ENCODE results near the gene ASIC3.

Gene ASIC3

GRCh38 chr7:151014950-151015349 lies 33.4 kb upstream of the ASIC3 start:
- peaks cover 26% of the 10 kb centered on the region for H3K4me1 ChIP-seq (ENCODE audit: control insufficient read depth, insufficient read depth, low read length)
- H3K4me3 ChIP-seq (ENCODE audit: low read length) = no peak overlapping the region
- no peaks in the 10 kb centered on the region for H3K36me3 ChIP-seq (ENCODE audit: control insufficient read depth, insufficient read depth, low read length, severe bottlenecking)
- H3K9me3 ChIP-seq (ENCODE audit: control insufficient read depth, low read length) = no peaks in the 10 kb centered on the region
- no peak for DNase-seq (ENCODE audit: low read depth)
- H3K27me3 ChIP-seq (replicated peaks; ENCODE audit: control insufficient read depth, insufficient read depth, low read length) = peaks cover 21% of the 10 kb centered on the region
- no peak overlapping the region for H3K9ac ChIP-seq (ENCODE audit: low read length)

DNA sequence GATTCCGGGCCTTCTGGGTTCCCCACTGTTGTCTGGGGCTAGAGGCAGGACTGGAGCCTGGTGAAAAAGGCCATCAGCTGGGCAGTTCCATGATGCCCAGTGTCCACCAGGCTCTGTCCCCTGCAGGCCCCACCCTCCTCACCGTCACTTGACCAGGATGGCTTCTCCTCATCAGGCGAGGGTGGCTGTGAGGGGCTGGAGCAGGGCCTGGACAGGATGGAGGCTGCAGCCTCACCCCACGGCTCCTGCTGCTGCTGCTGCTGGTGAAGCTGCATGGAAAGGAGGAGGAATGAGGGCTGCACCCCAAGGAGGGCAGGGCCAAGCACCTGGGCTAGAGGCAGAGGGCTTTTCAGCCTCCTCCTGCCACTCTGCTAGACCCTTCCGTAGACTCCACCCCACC lies 32.4 kb upstream of the ASIC3 start:
- H3K4me1 ChIP-seq (ENCODE audit: control insufficient read depth, insufficient read depth, low read length) = peaks cover 25% of the 10 kb centered on the region
- H3K27me3 ChIP-seq (replicated peaks; ENCODE audit: control insufficient read depth, insufficient read depth, low read length) = peaks cover 21% of the 10 kb centered on the region
- no peaks in the 10 kb centered on the region for H3K36me3 ChIP-seq (ENCODE audit: control insufficient read depth, insufficient read depth, low read length, severe bottlenecking)
- DNase-seq (ENCODE audit: low read depth) = no peak
- no peak overlapping the region for H3K9ac ChIP-seq (ENCODE audit: low read length)
- H3K9me3 ChIP-seq (ENCODE audit: control insufficient read depth, low read length) = no peaks in the 10 kb centered on the region
- no peak overlapping the region for H3K4me3 ChIP-seq (ENCODE audit: low read length)

- Histone ChIP-seq H3K4me3 (ENCODE audit: low read length) (no peak overlapping the region), H3K4me1 (ENCODE audit: control insufficient read depth, insufficient read depth, low read length) (peaks cover 25% of the 10 kb centered on the region), H3K9ac (ENCODE audit: low read length) (no peak overlapping the region), H3K27me3 (replicated peaks; ENCODE audit: control insufficient read depth, insufficient read depth, low read length) (peaks cover 21% of the 10 kb centered on the region), H3K36me3 (ENCODE audit: control insufficient read depth, insufficient read depth, low read length, severe bottlenecking) (no peaks in the 10 kb centered on the region), H3K9me3 (ENCODE audit: control insufficient read depth, low read length) (no peaks in the 10 kb centered on the region)
- DNase-seq (ENCODE audit: low read depth) = no peak
Measured at GRCh38 chr7:151016505-151016904, 31.8 kb upstream of the ASIC3 start.

- H3K9me3 ChIP-seq (ENCODE audit: control insufficient read depth, low read length) = no peaks in the 10 kb centered on the region
- H3K36me3 ChIP-seq (ENCODE audit: control insufficient read depth, insufficient read depth, low read length, severe bottlenecking) = no peaks in the 10 kb centered on the region
- H3K27me3 ChIP-seq (replicated peaks; ENCODE audit: control insufficient read depth, insufficient read depth, low read length) = peaks cover 21% of the 10 kb centered on the region
- no peak overlapping the region for H3K4me3 ChIP-seq (ENCODE audit: low read length)
- no peak overlapping the region for H3K9ac ChIP-seq (ENCODE audit: low read length)
- no peak for DNase-seq (ENCODE audit: low read depth)
- peaks cover 25% of the 10 kb centered on the region for H3K4me1 ChIP-seq (ENCODE audit: control insufficient read depth, insufficient read depth, low read length)
Measured at GRCh38 chr7:151016942-151017341, 31.4 kb upstream of the ASIC3 start.

- H3K36me3 ChIP-seq (ENCODE audit: control insufficient read depth, insufficient read depth, low read length, severe bottlenecking) = no peaks in the 10 kb centered on the region
- no peaks in the 10 kb centered on the region for H3K9me3 ChIP-seq (ENCODE audit: control insufficient read depth, low read length)
- peaks cover 18% of the 10 kb centered on the region for H3K27me3 ChIP-seq (replicated peaks; ENCODE audit: control insufficient read depth, insufficient read depth, low read length)
- no peak overlapping the region for H3K4me3 ChIP-seq (ENCODE audit: low read length)
- H3K4me1 ChIP-seq (ENCODE audit: control insufficient read depth, insufficient read depth, low read length) = peaks cover 22% of the 10 kb centered on the region
- no peak for DNase-seq (ENCODE audit: low read depth)
- no peak overlapping the region for H3K9ac ChIP-seq (ENCODE audit: low read length)
Measured at GRCh38 chr7:151017370-151017952, 30.9 kb upstream of the ASIC3 start.

- H3K9ac ChIP-seq (ENCODE audit: low read length) = no peak overlapping the region
- peak overlapping the region; percentile 61 for H3K4me3 ChIP-seq (ENCODE audit: low read length)
- H3K9me3 ChIP-seq (ENCODE audit: control insufficient read depth, low read length) = no peaks in the 10 kb centered on the region
- DNase-seq (ENCODE audit: low read depth) = peak; percentile 79
- peaks cover 16% of the 10 kb centered on the region for H3K27me3 ChIP-seq (replicated peaks; ENCODE audit: control insufficient read depth, insufficient read depth, low read length)
- peaks cover 17% of the 10 kb centered on the region for H3K4me1 ChIP-seq (ENCODE audit: control insufficient read depth, insufficient read depth, low read length)
- H3K36me3 ChIP-seq (ENCODE audit: control insufficient read depth, insufficient read depth, low read length, severe bottlenecking) = no peaks in the 10 kb centered on the region
Measured at GRCh38 chr7:151017953-151018420, 30.3 kb upstream of the ASIC3 start.

DNA sequence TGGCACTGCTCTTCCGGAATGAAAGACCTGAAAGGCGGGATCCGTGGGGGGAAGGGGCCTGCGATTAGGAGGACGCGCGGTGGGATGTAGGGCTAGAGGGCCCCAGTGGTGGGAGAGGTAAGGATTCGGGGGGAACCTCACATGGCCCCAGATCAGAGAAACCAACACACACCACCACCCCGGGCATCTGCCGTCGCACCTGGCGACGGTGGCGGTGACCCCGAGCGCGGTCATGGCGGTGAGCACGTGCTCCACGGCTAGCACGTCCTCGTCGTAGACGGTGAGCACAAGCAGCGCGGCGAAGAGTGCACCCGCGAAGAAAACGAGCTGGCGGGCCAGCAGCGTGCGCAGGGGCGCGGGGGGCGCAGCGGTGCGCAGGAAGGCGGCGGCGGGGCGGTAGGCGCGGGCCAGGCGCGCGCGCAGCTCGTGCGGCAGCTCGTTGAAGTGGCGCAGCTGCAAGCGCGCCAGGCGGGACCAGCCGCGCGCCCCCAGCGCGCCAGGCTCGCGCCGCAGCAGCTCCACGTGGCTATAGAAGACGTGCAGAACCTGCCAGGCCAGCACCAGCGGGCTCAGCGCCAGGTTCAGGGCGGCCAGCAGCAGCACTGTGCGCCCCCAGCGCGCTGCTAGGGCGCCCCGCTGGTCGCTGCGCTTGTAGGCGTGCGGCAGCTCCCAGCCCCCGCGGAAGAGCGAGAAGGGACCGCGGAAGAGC lies 29.8 kb upstream of the ASIC3 start:
- peaks cover 17% of the 10 kb centered on the region for H3K4me1 ChIP-seq (ENCODE audit: control insufficient read depth, insufficient read depth, low read length)
- H3K36me3 ChIP-seq (ENCODE audit: control insufficient read depth, insufficient read depth, low read length, severe bottlenecking) = no peaks in the 10 kb centered on the region
- H3K9ac ChIP-seq (ENCODE audit: low read length) = no peak overlapping the region
- H3K27me3 ChIP-seq (replicated peaks; ENCODE audit: control insufficient read depth, insufficient read depth, low read length) = peaks cover 21% of the 10 kb centered on the region
- peak; percentile 36 for DNase-seq (ENCODE audit: low read depth)
- H3K4me3 ChIP-seq (ENCODE audit: low read length) = peak overlapping the region; percentile 61
- no peaks in the 10 kb centered on the region for H3K9me3 ChIP-seq (ENCODE audit: control insufficient read depth, low read length)

- H3K27me3 ChIP-seq (replicated peaks; ENCODE audit: control insufficient read depth, insufficient read depth, low read length) = peaks cover 23% of the 10 kb centered on the region
- no peaks in the 10 kb centered on the region for H3K9me3 ChIP-seq (ENCODE audit: control insufficient read depth, low read length)
- no peak overlapping the region for H3K9ac ChIP-seq (ENCODE audit: low read length)
- no peak for DNase-seq (ENCODE audit: low read depth)
- H3K4me1 ChIP-seq (ENCODE audit: control insufficient read depth, insufficient read depth, low read length) = peaks cover 12% of the 10 kb centered on the region
- no peaks in the 10 kb centered on the region for H3K36me3 ChIP-seq (ENCODE audit: control insufficient read depth, insufficient read depth, low read length, severe bottlenecking)
- peak overlapping the region; percentile 61 for H3K4me3 ChIP-seq (ENCODE audit: low read length)
Measured at GRCh38 chr7:151019130-151019447, 29.2 kb upstream of the ASIC3 start.

DNA sequence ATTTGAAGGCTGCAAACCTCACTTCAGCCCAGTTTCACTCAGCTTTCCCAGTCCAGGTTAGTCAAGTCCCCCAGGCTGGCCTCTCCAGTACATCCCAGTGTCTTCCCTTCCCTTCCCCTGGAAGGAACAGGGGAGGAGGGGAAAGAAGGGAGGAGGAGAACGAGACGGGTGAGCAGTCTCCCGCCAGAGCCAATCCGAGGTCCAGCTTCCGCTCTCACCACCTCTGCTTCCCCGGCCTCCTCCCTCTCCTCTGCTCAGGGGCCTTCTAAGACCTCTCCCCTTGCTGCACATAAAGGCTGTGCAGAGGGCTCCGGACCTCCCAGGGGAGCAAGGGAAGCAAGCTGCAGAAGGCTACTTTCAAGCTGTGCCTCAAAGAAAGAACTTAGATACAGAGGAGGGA lies 28.1 kb upstream of the ASIC3 start:
- Histone ChIP-seq H3K4me1 (ENCODE audit: control insufficient read depth, insufficient read depth, low read length) (peaks cover 10% of the 10 kb centered on the region), H3K4me3 (ENCODE audit: low read length) (no peak overlapping the region), H3K27me3 (replicated peaks; ENCODE audit: control insufficient read depth, insufficient read depth, low read length) (peaks cover 26% of the 10 kb centered on the region), H3K9ac (ENCODE audit: low read length) (no peak overlapping the region), H3K36me3 (ENCODE audit: control insufficient read depth, insufficient read depth, low read length, severe bottlenecking) (no peaks in the 10 kb centered on the region), H3K9me3 (ENCODE audit: control insufficient read depth, low read length) (no peaks in the 10 kb centered on the region)
- no peak for DNase-seq (ENCODE audit: low read depth)

DNA sequence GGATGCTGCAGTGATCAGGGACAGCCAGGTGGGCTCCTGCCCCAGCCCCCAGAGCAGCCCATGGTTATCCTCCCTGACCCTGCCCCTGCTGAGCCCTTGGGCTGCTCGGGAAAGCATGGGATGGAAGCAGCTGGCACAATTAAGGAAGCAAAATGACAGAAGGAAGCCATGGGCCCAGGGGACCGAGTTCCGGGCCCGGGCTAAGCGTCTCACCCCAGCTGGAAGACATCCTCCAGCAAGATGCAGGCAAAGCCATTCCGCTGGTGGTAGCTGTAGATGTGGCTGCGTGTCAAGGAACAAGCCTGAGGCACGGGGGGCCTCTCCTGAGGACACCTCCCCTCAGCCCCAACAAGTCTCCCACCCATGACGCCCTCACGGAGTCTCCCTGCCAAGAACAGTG lies 25.1 kb upstream of the ASIC3 start:
- Histone ChIP-seq H3K4me1 (ENCODE audit: control insufficient read depth, insufficient read depth, low read length) (peaks cover 9% of the 10 kb centered on the region), H3K9me3 (ENCODE audit: control insufficient read depth, low read length) (no peaks in the 10 kb centered on the region), H3K4me3 (ENCODE audit: low read length) (no peak overlapping the region), H3K9ac (ENCODE audit: low read length) (no peak overlapping the region), H3K27me3 (replicated peaks; ENCODE audit: control insufficient read depth, insufficient read depth, low read length) (peaks cover 18% of the 10 kb centered on the region), H3K36me3 (ENCODE audit: control insufficient read depth, insufficient read depth, low read length, severe bottlenecking) (no peaks in the 10 kb centered on the region)
- no peak for DNase-seq (ENCODE audit: low read depth)

- Histone ChIP-seq H3K36me3 (ENCODE audit: control insufficient read depth, insufficient read depth, low read length, severe bottlenecking) (no peaks in the 10 kb centered on the region), H3K9me3 (ENCODE audit: control insufficient read depth, low read length) (no peaks in the 10 kb centered on the region), H3K4me3 (ENCODE audit: low read length) (no peak within 1 kb of the TSS), H3K4me1 (ENCODE audit: control insufficient read depth, insufficient read depth, low read length) (peaks cover 11% of the 10 kb centered on the region), H3K27me3 (replicated peaks; ENCODE audit: control insufficient read depth, insufficient read depth, low read length) (peaks cover 15% of the 10 kb centered on the region), H3K9ac (ENCODE audit: low read length) (no peak within 1 kb of the TSS)
- no peak for DNase-seq (ENCODE audit: low read depth)
Measured at GRCh38 chr7:151024435-151025056, 23.8 kb upstream of the ASIC3 start, which contains the start of gene ATG9B. Gene ATG9B, minus strand, starts transcription at chr7:151024494. Its CDS starts 71 bp downstream, at chr7:151024423.
